Liver (tissue), 3 donors: ENCODE results near the gene SERPINA3.

Experiments used
- CTCF ChIP-seq: fragments of 150-350 bp; IDR thresholded peaks from 2 replicates; pipeline ENCODE4 v1.5.1; 2017; ENCODE audit warnings: improper control_type of control experiment, low read depth, low read length; ENCODE audit not compliant: missing input control
- REST ChIP-seq: IDR thresholded peaks from 2 replicates; pipeline ENCODE4 v1.6.1; 2016; ENCODE audit warnings: antibody characterized with exemption, mild to moderate bottlenecking
- RXRA ChIP-seq, 2 donors: IDR thresholded peaks; 2 replicates each; pipeline ENCODE4 v1.6.1; 2017 to 2018; ENCODE audit warnings: antibody characterized with exemption in 2 of 2, mild to moderate bottlenecking in 1 of 2
- donor health status: healthy.
- donor health status: healthy.

DNA sequence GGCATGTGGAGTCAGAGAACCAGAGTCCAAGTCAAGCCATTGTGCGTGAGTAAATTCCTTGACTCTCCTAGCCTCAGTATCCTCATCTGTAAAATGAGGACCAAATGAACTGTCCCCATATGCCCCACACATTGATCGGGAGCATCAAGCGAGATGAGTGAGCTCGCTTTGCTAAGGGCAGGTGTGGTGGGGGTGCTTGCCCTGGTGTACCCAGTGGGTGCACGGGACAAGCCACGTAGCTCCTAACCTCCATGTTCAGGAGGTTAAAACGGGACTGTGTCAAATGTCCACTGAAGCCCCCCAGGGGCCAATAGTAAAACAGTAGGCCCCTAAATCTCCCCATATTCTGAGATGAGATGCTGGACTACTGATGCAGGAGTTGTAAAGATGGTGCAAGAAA lies 60.9 kb downstream of the SERPINA3 start:
- no peak for TF ChIP-seq RXRA (IDR thresholded peaks at IDR 0.05)
- TF ChIP-seq CTCF: no peak
- TF ChIP-seq REST: no peak
